WTC11 (cell line): ENCODE results near the gene AOAH.

ENCODE experiments used
- ELF4 ChIP-seq: sonication (generic); formaldehyde crosslinking; IDR thresholded peaks from 2 replicates; pipeline ENCODE4 v1.8.1; 2022; ENCODE audit warnings: low read depth, mild to moderate bottlenecking, moderate library complexity, missing genetic modification reagents
- ETV6 ChIP-seq: sonication (generic); formaldehyde crosslinking; IDR thresholded peaks from 2 replicates; pipeline ENCODE4 v1.8.1; 2022; ENCODE audit warnings: mild to moderate bottlenecking, missing genetic modification reagents
- JUN ChIP-seq: sonication (generic); formaldehyde crosslinking; IDR thresholded peaks from 2 replicates; pipeline ENCODE4 v1.8.0; 2023; ENCODE audit warnings: mild to moderate bottlenecking, missing genetic modification reagents
- KAT7 ChIP-seq: sonication (generic); formaldehyde crosslinking; IDR thresholded peaks from 2 replicates; pipeline ENCODE4 v1.8.1; 2023; ENCODE audit warnings: missing genetic modification reagents, mild to moderate bottlenecking, borderline replicate concordance
- MXD4 ChIP-seq: fragments of 250-450 bp; sonication (Bioruptor Pico); IDR thresholded peaks from 2 replicates; pipeline ENCODE4 v1.8.0; 2021; ENCODE audit warnings: mild to moderate bottlenecking, moderate library complexity, borderline replicate concordance
- NR3C1 ChIP-seq: sonication (generic); formaldehyde crosslinking; conservative IDR thresholded peaks from 2 replicates; pipeline ENCODE4 v1.8.1; 2023; ENCODE audit warnings: low read depth, mild to moderate bottlenecking, missing genetic modification reagents
- SP1 ChIP-seq: sonication (generic); formaldehyde crosslinking; conservative IDR thresholded peaks from 2 replicates; pipeline ENCODE4 v1.8.1; 2022; ENCODE audit warnings: missing genetic modification reagents
- TEAD1 ChIP-seq: sonication (generic); formaldehyde crosslinking; IDR thresholded peaks from 2 replicates; pipeline ENCODE4 v1.8.0; 2022; ENCODE audit warnings: mild to moderate bottlenecking, missing genetic modification reagents
- TEAD4 ChIP-seq: sonication (generic); formaldehyde crosslinking; IDR thresholded peaks from 2 replicates; pipeline ENCODE4 v1.8.0; 2022; ENCODE audit warnings: mild to moderate bottlenecking, missing genetic modification reagents
- ZBTB21 ChIP-seq: sonication (generic); formaldehyde crosslinking; IDR thresholded peaks from 2 replicates; pipeline ENCODE4 v1.8.1; 2023; ENCODE audit warnings: mild to moderate bottlenecking, missing genetic modification reagents, borderline replicate concordance
- ZNF423 ChIP-seq: fragments of 250-450 bp; sonication (Bioruptor Pico); IDR thresholded peaks from 2 replicates; pipeline ENCODE4 v2.1.2; 2022; ENCODE audit warnings: mild to moderate bottlenecking, moderate library complexity
- TF ChIP-seq, protein P1 (sequence below): fragments of 200-600 bp; IDR thresholded peaks from 2 replicates; pipeline ENCODE4 v1.8.0; 2022; ENCODE audit warnings: antibody characterized with exemption
- TF ChIP-seq, protein P2 (sequence below): sonication (generic); formaldehyde crosslinking; IDR thresholded peaks from 2 replicates; pipeline ENCODE4 v1.8.0; 2022; ENCODE audit warnings: mild to moderate bottlenecking, missing genetic modification reagents

DNA sequence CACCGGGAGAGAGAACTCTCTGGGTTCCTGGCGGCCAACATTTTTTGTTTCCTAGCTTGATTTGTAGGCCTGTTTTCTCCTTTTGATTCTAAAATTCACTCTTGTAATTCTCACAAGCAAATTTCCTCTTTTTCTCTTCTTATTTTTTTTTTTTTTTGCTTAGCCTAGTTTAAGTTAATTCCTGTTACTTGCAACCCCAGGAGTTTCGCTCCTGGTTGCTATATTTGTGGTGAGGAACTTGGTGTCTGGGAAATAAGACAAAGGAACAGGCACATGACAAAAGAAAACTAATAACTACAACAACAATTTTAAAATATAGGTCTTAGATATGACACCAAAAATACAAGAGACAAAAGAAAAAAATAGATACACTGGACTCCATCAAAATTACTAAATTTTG lies 6.7 kb downstream of the AOAH start:
- TF ChIP-seq ZBTB21 (no peak), TEAD4 (CRISPR knock-in tag) (no peak), KAT7 (CRISPR knock-in tag) (no peak), JUN (no peak), ELF4 (CRISPR knock-in tag) (no peak), ZNF423 (CRISPR knock-in tag) (no peak), ETV6 (CRISPR knock-in tag) (no peak), SP1 (CRISPR knock-in tag) (no peak), MXD4 (CRISPR knock-in tag) (no peak), TEAD1 (CRISPR knock-in tag) (no peak), NR3C1 (CRISPR knock-in tag) (no peak)
- TF ChIP-seq, protein P1, sequence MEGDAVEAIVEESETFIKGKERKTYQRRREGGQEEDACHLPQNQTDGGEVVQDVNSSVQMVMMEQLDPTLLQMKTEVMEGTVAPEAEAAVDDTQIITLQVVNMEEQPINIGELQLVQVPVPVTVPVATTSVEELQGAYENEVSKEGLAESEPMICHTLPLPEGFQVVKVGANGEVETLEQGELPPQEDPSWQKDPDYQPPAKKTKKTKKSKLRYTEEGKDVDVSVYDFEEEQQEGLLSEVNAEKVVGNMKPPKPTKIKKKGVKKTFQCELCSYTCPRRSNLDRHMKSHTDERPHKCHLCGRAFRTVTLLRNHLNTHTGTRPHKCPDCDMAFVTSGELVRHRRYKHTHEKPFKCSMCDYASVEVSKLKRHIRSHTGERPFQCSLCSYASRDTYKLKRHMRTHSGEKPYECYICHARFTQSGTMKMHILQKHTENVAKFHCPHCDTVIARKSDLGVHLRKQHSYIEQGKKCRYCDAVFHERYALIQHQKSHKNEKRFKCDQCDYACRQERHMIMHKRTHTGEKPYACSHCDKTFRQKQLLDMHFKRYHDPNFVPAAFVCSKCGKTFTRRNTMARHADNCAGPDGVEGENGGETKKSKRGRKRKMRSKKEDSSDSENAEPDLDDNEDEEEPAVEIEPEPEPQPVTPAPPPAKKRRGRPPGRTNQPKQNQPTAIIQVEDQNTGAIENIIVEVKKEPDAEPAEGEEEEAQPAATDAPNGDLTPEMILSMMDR, result no peak
- TF ChIP-seq, protein P2, sequence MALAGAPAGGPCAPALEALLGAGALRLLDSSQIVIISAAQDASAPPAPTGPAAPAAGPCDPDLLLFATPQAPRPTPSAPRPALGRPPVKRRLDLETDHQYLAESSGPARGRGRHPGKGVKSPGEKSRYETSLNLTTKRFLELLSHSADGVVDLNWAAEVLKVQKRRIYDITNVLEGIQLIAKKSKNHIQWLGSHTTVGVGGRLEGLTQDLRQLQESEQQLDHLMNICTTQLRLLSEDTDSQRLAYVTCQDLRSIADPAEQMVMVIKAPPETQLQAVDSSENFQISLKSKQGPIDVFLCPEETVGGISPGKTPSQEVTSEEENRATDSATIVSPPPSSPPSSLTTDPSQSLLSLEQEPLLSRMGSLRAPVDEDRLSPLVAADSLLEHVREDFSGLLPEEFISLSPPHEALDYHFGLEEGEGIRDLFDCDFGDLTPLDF (CRISPR knock-in tag), result no peak
